H1 (cell line): ENCODE measurements around the gene ENOSF1. TPM values are rescaled to one million over a fixed set of nuclear protein-coding genes. Genes with fewer than 3 reads are reported as not detected.

Experiments used
- CTCF ChIA-PET: fragments of 300-600 bp; sonication (Branson Sonifier 250); formaldehyde crosslinking; loops from one replicate; lab custom pipeline; 2021; ENCODE audit not compliant: partially characterized antibody; lab: Charles Lee
- POLR2A ChIA-PET: fragments of 300-600 bp; sonication (Branson Sonifier 250); formaldehyde crosslinking; loops from one replicate; lab custom pipeline; 2021; ENCODE audit warnings: inconsistent platforms; ENCODE audit not compliant: partially characterized antibody; lab: Charles Lee
- DNase-seq, 2 experiments: peaks; one replicate each; pipeline versions ENCODE4 v3.0.0 to v3.0.0-alpha.2; 2010 to 2022; ENCODE audit warnings: low spot score in 2 of 2, low read depth in 1 of 2, mixed read lengths in 1 of 2
- FAIRE-seq: peaks from 2 replicates; lab custom pipeline; 2011; peaks lifted over from hg19 to GRCh38; lab: Jason Lieb, UNC
- H2AFZ ChIP-seq: 2 replicates; pipeline ENCODE4 v1.8.1; 2012; ENCODE audit warnings: low read length, inconsistent platforms
- H2AK5ac ChIP-seq: 2 replicates; pipeline ENCODE4 v1.6.1; 2013; ENCODE audit warnings: low read depth, low read length
- H2BK120ac ChIP-seq: replicated peaks from 2 replicates; pipeline ENCODE3; 2013; ENCODE audit warnings: low read depth, low read length, inconsistent platforms
- H2BK12ac ChIP-seq: 2 replicates; pipeline ENCODE4 v1.6.1; 2013; ENCODE audit warnings: low read depth, low read length
- H2BK15ac ChIP-seq: 2 replicates; pipeline ENCODE4 v1.6.1; 2013; ENCODE audit warnings: low read length
- H2BK20ac ChIP-seq: 2 replicates; pipeline ENCODE4 v1.6.1; 2013; ENCODE audit warnings: low read length
- H2BK5ac ChIP-seq: 2 replicates; pipeline ENCODE4 v1.6.1; 2013; ENCODE audit warnings: low read depth, low read length
- H3K14ac ChIP-seq: 2 replicates; pipeline ENCODE4 v1.6.1; 2013; ENCODE audit warnings: inconsistent platforms; ENCODE audit not compliant: insufficient read length
- H3K18ac ChIP-seq: 2 replicates; pipeline ENCODE4 v1.6.1; 2013; ENCODE audit warnings: low read length; ENCODE audit errors: extremely low read depth
- H3K23ac ChIP-seq: 2 replicates; pipeline ENCODE4 v1.6.1; 2013; ENCODE audit warnings: inconsistent platforms; ENCODE audit not compliant: insufficient read length
- H3K23me2 ChIP-seq: 2 replicates; pipeline ENCODE4 v1.6.1; 2013; ENCODE audit warnings: low read depth, low read length
- H3K27ac ChIP-seq: 2 replicates; pipeline ENCODE4 v1.6.1; 2011; ENCODE audit warnings: low read depth, low read length, inconsistent platforms
- H3K27me3 ChIP-seq, 4 experiments: replicated peaks in 1 of 4; 1 replicate in 1 of 4; 2 replicates in 3 of 4; pipeline versions ENCODE4 v1.6.1 to v1.8.1; 2011 to 2013; ENCODE audit warnings: low read length in 3 of 4, mild to moderate bottlenecking in 3 of 4, inconsistent platforms in 2 of 4, mixed read lengths in 2 of 4, moderate library complexity in 1 of 4; ENCODE audit not compliant: control insufficient read depth in 3 of 4, insufficient read depth in 3 of 4; ENCODE audit errors: extremely low read depth in 1 of 4
- H3K36me3 ChIP-seq, 4 experiments: 2 replicates each; pipeline versions ENCODE4 v1.6.1 to v1.8.1; 2011 to 2013; ENCODE audit warnings: mild to moderate bottlenecking in 4 of 4, low read length in 3 of 4, moderate library complexity in 2 of 4, control low read depth in 1 of 4, inconsistent platforms in 1 of 4; ENCODE audit not compliant: insufficient read depth in 4 of 4, control insufficient read depth in 2 of 4
- H3K4ac ChIP-seq: replicated peaks from 2 replicates; pipeline ENCODE3; 2013; ENCODE audit warnings: low read length, low read depth, mixed read lengths, inconsistent platforms; ENCODE audit not compliant: insufficient read length
- H3K4me1 ChIP-seq, 4 experiments: replicated peaks in 1 of 4; 1 replicate in 1 of 4; 2 replicates in 3 of 4; pipeline versions ENCODE4 v1.6.1 to v1.8.1; 2011 to 2013; ENCODE audit warnings: low read length in 3 of 4, inconsistent platforms in 2 of 4, mixed read lengths in 1 of 4; ENCODE audit not compliant: insufficient read depth in 4 of 4, control insufficient read depth in 3 of 4
- H3K4me2 ChIP-seq, 2 experiments: 2 replicates each; pipeline versions ENCODE4 v1.6.1 to v1.8.1; 2011 to 2013; ENCODE audit warnings: low read depth in 2 of 2, low read length in 2 of 2, control low read depth in 1 of 2, inconsistent platforms in 1 of 2, mild to moderate bottlenecking in 1 of 2; ENCODE audit not compliant: insufficient read depth in 1 of 2
- H3K4me3 ChIP-seq, 4 experiments: fragments of 200-600, 300-600 bp in 1 of 4; sonication (generic), shearing (Covaris generic), sonication (Bioruptor Twin) in 1 of 4; 2 replicates each; pipeline versions ENCODE4 v1.5.1 to v1.8.1; 2011 to 2016; ENCODE audit warnings: low read length in 4 of 4, low read depth in 3 of 4, control low read depth in 2 of 4, inconsistent platforms in 2 of 4, mild to moderate bottlenecking in 2 of 4, mixed read lengths in 1 of 4, moderate library complexity in 1 of 4; ENCODE audit not compliant: insufficient read depth in 2 of 4; ENCODE audit errors: extremely low read depth in 1 of 4
- H3K56ac ChIP-seq: replicated peaks from 2 replicates; pipeline ENCODE3; 2013; ENCODE audit warnings: low read depth, mild to moderate bottlenecking, mixed read lengths, low read length, inconsistent platforms; ENCODE audit not compliant: insufficient read length
- H3K79me1 ChIP-seq: 2 replicates; pipeline ENCODE4 v1.6.1; 2013; ENCODE audit warnings: low read depth, low read length, control low read depth
- H3K79me2 ChIP-seq, 2 experiments: 2 replicates each; pipeline versions ENCODE4 v1.6.1 to v1.8.1; 2012 to 2013; ENCODE audit warnings: low read length in 2 of 2, mild to moderate bottlenecking in 2 of 2, inconsistent platforms in 1 of 2; ENCODE audit not compliant: insufficient read depth in 2 of 2, control insufficient read depth in 1 of 2
- H3K9ac ChIP-seq, 4 experiments: replicated peaks in 1 of 4; 1 replicate in 1 of 4; 2 replicates in 3 of 4; pipeline versions ENCODE4 v1.6.1 to v1.8.1; 2011 to 2013; ENCODE audit warnings: low read depth in 3 of 4, low read length in 3 of 4, control low read depth in 2 of 4, mild to moderate bottlenecking in 2 of 4, moderate library complexity in 2 of 4, inconsistent platforms in 1 of 4; ENCODE audit errors: extremely low read depth in 1 of 4
- H3K9me3 ChIP-seq, 2 experiments: 2 replicates each; pipeline versions ENCODE4 v1.6.1 to v1.8.1; 2012 to 2013; ENCODE audit warnings: mild to moderate bottlenecking in 2 of 2, moderate library complexity in 2 of 2, control low read depth in 1 of 2, inconsistent platforms in 1 of 2, low read depth in 1 of 2, low read length in 1 of 2, mixed read lengths in 1 of 2; ENCODE audit not compliant: insufficient read depth in 2 of 2
- H4K20me1 ChIP-seq, 2 experiments: replicated peaks in 1 of 2; 2 replicates each; pipeline versions ENCODE3 to v1.8.1; 2011 to 2013; ENCODE audit warnings: inconsistent platforms in 2 of 2, low read length in 2 of 2, mild to moderate bottlenecking in 1 of 2; ENCODE audit not compliant: insufficient read depth in 2 of 2, control insufficient read depth in 1 of 2
- H4K5ac ChIP-seq: 2 replicates; pipeline ENCODE4 v1.6.1; 2013; ENCODE audit warnings: low read length, low read depth, mixed read lengths, inconsistent platforms; ENCODE audit not compliant: insufficient read length
- H4K8ac ChIP-seq: 2 replicates; pipeline ENCODE4 v1.8.0; 2013; ENCODE audit warnings: mild to moderate bottlenecking, moderate library complexity, low read length, inconsistent platforms; ENCODE audit not compliant: insufficient read depth; ENCODE audit errors: extremely low read depth
- H4K91ac ChIP-seq: replicated peaks from 2 replicates; pipeline ENCODE3; 2013; ENCODE audit warnings: low read length, mixed read lengths, inconsistent platforms; ENCODE audit not compliant: insufficient read length
- CHD2 ChIP-seq: IDR thresholded peaks from 2 replicates; pipeline ENCODE4 v1.6.1; 2012; ENCODE audit warnings: low read length, improper control_type of control experiment
- MAX ChIP-seq: IDR thresholded peaks from 2 replicates; pipeline ENCODE4 v1.6.1; 2012; ENCODE audit warnings: inconsistent platforms
- SIN3A ChIP-seq, 2 experiments: IDR thresholded peaks in 1 of 2; conservative IDR thresholded peaks in 1 of 2; 2 replicates each; pipeline ENCODE4 v1.6.1; 2011 to 2012; ENCODE audit warnings: low read length in 2 of 2, improper control_type of control experiment in 1 of 2, low read depth in 1 of 2, mild to moderate bottlenecking in 1 of 2
- WGBS, 2 experiments: shearing (Covaris generic) in 1 of 2; methylation state at CpG; one replicate each; pipeline versions ENCODE4 v1.1.6 to v1.1.7; 2013 to 2015; ENCODE audit warnings: low lambda C conversion rate in 2 of 2, mixed read lengths in 2 of 2, inconsistent platforms in 1 of 2, low coverage in 1 of 2, missing lambda C conversion rate in 1 of 2; ENCODE audit not compliant: insufficient replicate concordance in 2 of 2, insufficient coverage in 1 of 2, insufficient read length in 1 of 2; ENCODE audit errors: extremely low coverage in 1 of 2, missing lambda C conversion rate in 1 of 2; 5-methylcytosine and 5-hydroxymethylcytosine counted together
- polyA plus RNA-seq, 7 experiments: library from polyadenylated mRNA; depleted of rRNA in 3 of 7; stranded (reverse) in 5 of 7; unstranded in 2 of 7; fragments of >200 nt in 5 of 7; fragments of 200-250 nt in 2 of 7; gene quantifications; 1 replicate in 5 of 7; 2 replicates in 1 of 7; 4 replicates in 1 of 7; pipeline versions ENCODE4 v1.2.1 to v1.2.3, GENCODE V29; 2011 to 2013; ENCODE audit warnings: missing spikeins in 2 of 7, mixed read lengths in 2 of 7
- total RNA-seq: library from RNA; stranded (reverse); fragmentation: NEBNext Ultra II Directional; extraction: Animal tissue kit (Norgen Biotek cat#: 25700); gene quantifications from 2 replicates; pipeline ENCODE4 v1.2.1, GENCODE V29; 2021
- TF ChIP-seq, protein P1 (sequence below): IDR thresholded peaks from 2 replicates; pipeline ENCODE4 v1.6.1; 2012; ENCODE audit warnings: low read length, inconsistent platforms

The ENOSF1 gene
- total and polyA plus RNA-seq, 2 of the 8 experiments (the other 6 are each of a cell fraction or from before 2014, with no cell fraction given): 15.4 to 26.4 TPM

GRCh38 chr18:676736-677135 is 35.7 kb downstream of the ENOSF1 start:
- H3K18ac ChIP-seq: no peak overlapping the region
- no peak overlapping the region for H2AFZ ChIP-seq
- ChIA-PET POLR2A (interaction anchor here (0.6 to 1.8 kb wide), 2 partner anchors 10 to 434 kb away, joined by 3 to 8 read pairs; no protein-coding TSS in a partner anchor), CTCF (interaction anchor here (0.9 to 1.7 kb wide), 4 partner anchors 16 to 62 kb away, joined by 3 to 4 read pairs (median 4); partner anchors contain the start of gene ENOSF1)
- H3K36me3 ChIP-seq: peaks cover 3 to 51% (median 29%) of the 10 kb centered on the region in 4 experiments; a peak in 7 of 8 replicates
- no peaks in the 10 kb centered on the region for H3K27me3 ChIP-seq
- H4K20me1 ChIP-seq: peaks cover 2 to 4% of the 10 kb centered on the region in 2 experiments
- H2BK5ac ChIP-seq: no peak overlapping the region
- no peak overlapping the region for H4K91ac ChIP-seq
- no peak overlapping the region for H4K8ac ChIP-seq
- 86% methylated on average over 3 of the region's 3 CpGs; no CpG with 5 or more reads in 1 of the 2 experiments for WGBS, 2 experiments
- no peak for DNase-seq
- H3K9ac ChIP-seq: no peak overlapping the region
- no peak overlapping the region for H3K27ac ChIP-seq
- no peaks in the 10 kb centered on the region for H3K9me3 ChIP-seq
- no peak overlapping the region for H2BK120ac ChIP-seq
- no peak overlapping the region for H2BK15ac ChIP-seq
- H3K4ac ChIP-seq: no peak overlapping the region
- no peak overlapping the region for H3K56ac ChIP-seq
- no peak overlapping the region for H4K5ac ChIP-seq
- no peaks in the 10 kb centered on the region for H3K23me2 ChIP-seq
- no peak overlapping the region for H2AK5ac ChIP-seq
- no peak overlapping the region for H3K4me3 ChIP-seq
- FAIRE-seq: no peak
- H3K23ac ChIP-seq: no peak overlapping the region
- H2BK20ac ChIP-seq: no peak overlapping the region
- no peaks in the 10 kb centered on the region for H3K79me1 ChIP-seq
- TF ChIP-seq SIN3A (conservative IDR thresholded peaks at IDR 0.05 in 1 of 2, IDR thresholded peaks at IDR 0.05 in 1 of 2; ENCODE audit: low read depth in 1 of 2, low read length in 2 of 2) (no peak), CHD2 (no peak), MAX (no peak)
- TF ChIP-seq, protein P1, sequence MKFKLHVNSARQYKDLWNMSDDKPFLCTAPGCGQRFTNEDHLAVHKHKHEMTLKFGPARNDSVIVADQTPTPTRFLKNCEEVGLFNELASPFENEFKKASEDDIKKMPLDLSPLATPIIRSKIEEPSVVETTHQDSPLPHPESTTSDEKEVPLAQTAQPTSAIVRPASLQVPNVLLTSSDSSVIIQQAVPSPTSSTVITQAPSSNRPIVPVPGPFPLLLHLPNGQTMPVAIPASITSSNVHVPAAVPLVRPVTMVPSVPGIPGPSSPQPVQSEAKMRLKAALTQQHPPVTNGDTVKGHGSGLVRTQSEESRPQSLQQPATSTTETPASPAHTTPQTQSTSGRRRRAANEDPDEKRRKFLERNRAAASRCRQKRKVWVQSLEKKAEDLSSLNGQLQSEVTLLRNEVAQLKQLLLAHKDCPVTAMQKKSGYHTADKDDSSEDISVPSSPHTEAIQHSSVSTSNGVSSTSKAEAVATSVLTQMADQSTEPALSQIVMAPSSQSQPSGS: no peak
- H3K4me1 ChIP-seq: no peaks in the 10 kb centered on the region
- H3K79me2 ChIP-seq: no peaks in the 10 kb centered on the region
- no peak overlapping the region for H3K4me2 ChIP-seq
- H3K14ac ChIP-seq: no peak overlapping the region
- no peak overlapping the region for H2BK12ac ChIP-seq
